HepG2 (cell line): ENCODE data around the gene MITF. TPM values are rescaled to one million over a fixed set of nuclear protein-coding genes. Genes with fewer than 3 reads are reported as not detected.

Source experiments
- ATAC-seq: fragments of 200-7000 bp; cut with Tn5 transposase; 3 replicates; pipeline ENCODE4 v1.9.1; 2020; ENCODE audit warnings: mild to moderate bottlenecking, moderate library complexity
- BruUV-seq: library from RNA; stranded (reverse); fragments of 400-500 nt; replicated peaks from 2 replicates; lab custom pipeline; 2021; lab: Mats Ljungman, UMichigan
- CTCF ChIA-PET: fragments of 300-600 bp; formaldehyde crosslinking; extraction: SDS; loops from one replicate; lab custom pipeline; 2021; ENCODE audit warnings: low total read pairs, inconsistent platforms, low intra/inter-chr PET ratio; lab: Yijun Ruan, JAX
- POLR2A ChIA-PET: fragments of 350-600 bp; sonication (Branson Sonifier 250); formaldehyde crosslinking; loops from one replicate; lab custom pipeline; 2020; ENCODE audit warnings: antibody characterized with exemption, inconsistent platforms; lab: Yijun Ruan, JAX
- DNase-seq: peaks from one replicate; pipeline ENCODE4 v3.0.0-alpha.2; 2015; ENCODE audit warnings: low spot score
- FAIRE-seq: peaks from 3 replicates; lab custom pipeline; 2011; peaks lifted over from hg19 to GRCh38; lab: Jason Lieb, UNC
- H2AFZ ChIP-seq: one replicate; pipeline ENCODE4 v1.6.1; 2011; ENCODE audit warnings: low read length, inconsistent platforms
- H3K27ac ChIP-seq: fragments of 300-600 bp; 3 replicates; pipeline ENCODE4 v1.8.0; 2011; ENCODE audit warnings: mixed run types, mild to moderate bottlenecking, mixed read lengths, low read length, inconsistent platforms; ENCODE audit not compliant: insufficient read depth; ENCODE audit errors: extremely low read length
- H3K27me3 ChIP-seq, 2 experiments: fragments of 200-600 bp in 1 of 2; 2 replicates in 1 of 2; 3 replicates in 1 of 2; pipeline versions ENCODE4 v1.6.0 to v1.8.0; 2011; ENCODE audit warnings: low read length in 2 of 2, mild to moderate bottlenecking in 2 of 2, moderate library complexity in 2 of 2, inconsistent platforms in 1 of 2; ENCODE audit not compliant: insufficient read depth in 2 of 2, control insufficient read depth in 1 of 2
- H3K36me3 ChIP-seq, 2 experiments: fragments of 200-600 bp in 1 of 2; replicated peaks in 1 of 2; 2 replicates in 1 of 2; 3 replicates in 1 of 2; pipeline versions ENCODE4 v1.5.1 to v1.8.0; 2011; ENCODE audit warnings: low read length in 2 of 2, inconsistent platforms in 1 of 2; ENCODE audit not compliant: insufficient read depth in 2 of 2, control insufficient read depth in 1 of 2
- H3K4me1 ChIP-seq: 2 replicates; pipeline ENCODE4 v1.5.1; 2012; ENCODE audit warnings: low read length, inconsistent platforms; ENCODE audit not compliant: insufficient read depth
- H3K4me2 ChIP-seq: 2 replicates; pipeline ENCODE4 v1.6.0; 2011; ENCODE audit warnings: low read depth, low read length, inconsistent platforms
- H3K4me3 ChIP-seq, 3 experiments: fragments of 200-600 bp in 1 of 3; sonication (generic), shearing (Covaris generic) in 1 of 3; replicated peaks in 1 of 3; 2 replicates each; pipeline ENCODE4 v1.5.1; 2011 to 2016; ENCODE audit warnings: low read length in 3 of 3, inconsistent platforms in 2 of 3, low read depth in 2 of 3, mild to moderate bottlenecking in 2 of 3, control low read depth in 1 of 3, mixed read lengths in 1 of 3; ENCODE audit not compliant: insufficient read depth in 1 of 3
- H3K79me2 ChIP-seq: one replicate; pipeline ENCODE4 v1.6.1; 2011; ENCODE audit warnings: low read length, inconsistent platforms; ENCODE audit not compliant: insufficient read depth
- H3K9ac ChIP-seq: 2 replicates; pipeline ENCODE4 v1.6.0; 2011; ENCODE audit warnings: mild to moderate bottlenecking, low read depth, low read length, inconsistent platforms; ENCODE audit not compliant: insufficient read depth
- H3K9me3 ChIP-seq: 2 replicates; pipeline ENCODE4 v1.5.1; 2012; ENCODE audit warnings: mild to moderate bottlenecking, low read length
- H4K20me1 ChIP-seq: 2 replicates; pipeline ENCODE4 v1.6.0; 2011; ENCODE audit warnings: inconsistent platforms, mild to moderate bottlenecking, low read length, moderate library complexity; ENCODE audit not compliant: insufficient read depth
- SALL1 ChIP-seq: sonication (generic); formaldehyde crosslinking; IDR thresholded peaks from 2 replicates; pipeline ENCODE4 v1.8.0; 2022; ENCODE audit warnings: mild to moderate bottlenecking, missing genetic modification reagents
- SNRNP70 ChIP-seq: fragments of 200-400 bp; formaldehyde crosslinking; IDR thresholded peaks from 2 replicates; pipeline ENCODE4 v1.6.1; 2017; ENCODE audit warnings: mild to moderate bottlenecking, low read depth, low read length, moderate library complexity
- YEATS2 ChIP-seq: sonication (generic); formaldehyde crosslinking; IDR thresholded peaks from 2 replicates; pipeline ENCODE4 v1.4.0; 2020; ENCODE audit warnings: missing genetic modification reagents, borderline replicate concordance
- ZEB1 ChIP-seq: IDR thresholded peaks from 2 replicates; pipeline ENCODE4 v1.6.1; 2012; ENCODE audit warnings: mild to moderate bottlenecking, low read depth, inconsistent platforms; ENCODE audit not compliant: insufficient replicate concordance
- WGBS: methylation state at CpG from one replicate; pipeline ENCODE4 v1.1.6; 2017; ENCODE audit warnings: low lambda C conversion rate; 5-methylcytosine and 5-hydroxymethylcytosine counted together
- in situ Hi-C: cut with HindIII; loops from 2 replicates; pipeline ENCODE4 v1.10.0; 2017; ENCODE audit warnings: low pct_unique_long_range_greater_than_20kb; ENCODE audit not compliant: extremely low pct_ligation_motif_present
- intact Hi-C: fragments of 100-400 bp; cut with micrococcal nuclease; formaldehyde crosslinking; loops from one replicate; pipeline ENCODE4 v1.10.0; 2022; ENCODE audit not compliant: unreplicated experiment
- polyA plus RNA-seq, 8 experiments: library from polyadenylated mRNA; depleted of rRNA in 3 of 8; stranded (reverse) in 7 of 8; unstranded in 1 of 8; fragments of >200 nt; fragmentation: Illumina TruSeq in 4 of 8; extraction: Trizol in 4 of 8; gene quantifications; 2 replicates each; pipeline versions ENCODE4 v1.2.1 to v1.2.3, GENCODE V29; 2011 to 2016; ENCODE audit warnings: low read depth in 4 of 8, missing spikeins in 1 of 8, mixed read lengths in 1 of 8; ENCODE audit not compliant: insufficient read depth in 1 of 8
- total RNA-seq, 5 experiments: library from RNA; depleted of rRNA; stranded (reverse); fragments of >200 nt; fragmentation: Illumina TruSeq; extraction: Trizol; gene quantifications; 2 replicates each; pipeline ENCODE4 v1.2.3, GENCODE V29; 2016; ENCODE audit warnings: low read depth in 1 of 5
- TF ChIP-seq, protein P1 (sequence below): sonication (generic); formaldehyde crosslinking; IDR thresholded peaks from 2 replicates; pipeline ENCODE4 v1.4.0; 2020; ENCODE audit warnings: missing genetic modification reagents
- TF ChIP-seq, protein P2 (sequence below): sonication (generic); formaldehyde crosslinking; IDR thresholded peaks from 2 replicates; pipeline ENCODE4 v1.5.1; 2020; ENCODE audit warnings: missing genetic modification reagents, mild to moderate bottlenecking, borderline replicate concordance

Gene MITF
- total and polyA plus RNA-seq, 2 of the 13 experiments (the other 11 are each of a cell fraction or from before 2014, with no cell fraction given): 0.12 to 0.38 TPM

DNA sequence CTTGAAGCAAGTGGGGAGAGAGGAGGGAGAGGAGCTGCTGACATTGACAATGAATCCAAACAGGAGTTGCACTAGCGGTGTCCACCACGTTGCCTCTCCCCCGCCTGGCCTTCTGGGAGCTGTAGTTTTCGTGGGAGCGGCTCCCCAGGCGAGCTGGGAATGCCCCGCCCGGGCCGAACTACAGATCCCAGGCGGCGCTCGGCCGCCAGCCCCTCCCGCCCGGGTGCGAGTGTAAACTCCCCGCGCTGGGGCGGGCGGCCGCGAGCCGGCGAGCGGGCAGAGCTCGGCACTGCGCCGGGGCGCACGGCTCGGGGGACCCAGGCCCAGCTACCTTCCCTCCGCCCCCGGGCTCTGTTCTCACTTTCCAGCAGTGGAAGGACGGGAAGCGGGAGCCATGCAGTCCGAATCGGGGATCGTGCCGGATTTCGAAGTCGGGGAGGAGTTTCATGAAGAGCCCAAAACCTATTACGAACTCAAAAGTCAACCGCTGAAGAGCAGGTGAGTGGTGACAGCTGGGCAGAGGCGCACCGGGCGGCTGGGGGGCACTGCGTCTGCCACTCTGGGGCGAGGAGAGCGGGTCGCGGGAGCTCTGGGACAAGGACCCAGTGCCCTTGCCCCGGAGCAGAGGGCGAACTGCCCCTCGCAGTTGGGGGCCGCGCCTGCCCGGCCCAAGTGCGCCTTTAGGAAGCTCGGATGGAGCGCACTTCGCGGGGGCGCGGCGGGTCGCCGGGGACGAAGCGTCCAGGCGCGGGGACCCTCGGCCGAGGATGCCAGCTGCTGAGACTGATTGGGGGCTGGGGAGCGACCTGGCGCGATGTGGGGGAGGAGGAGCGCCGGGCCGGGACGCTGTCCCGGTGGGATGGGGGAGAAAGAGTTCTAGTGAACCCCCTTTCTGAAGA lies at the start of gene MITF (continued):
- TF ChIP-seq, protein P1, sequence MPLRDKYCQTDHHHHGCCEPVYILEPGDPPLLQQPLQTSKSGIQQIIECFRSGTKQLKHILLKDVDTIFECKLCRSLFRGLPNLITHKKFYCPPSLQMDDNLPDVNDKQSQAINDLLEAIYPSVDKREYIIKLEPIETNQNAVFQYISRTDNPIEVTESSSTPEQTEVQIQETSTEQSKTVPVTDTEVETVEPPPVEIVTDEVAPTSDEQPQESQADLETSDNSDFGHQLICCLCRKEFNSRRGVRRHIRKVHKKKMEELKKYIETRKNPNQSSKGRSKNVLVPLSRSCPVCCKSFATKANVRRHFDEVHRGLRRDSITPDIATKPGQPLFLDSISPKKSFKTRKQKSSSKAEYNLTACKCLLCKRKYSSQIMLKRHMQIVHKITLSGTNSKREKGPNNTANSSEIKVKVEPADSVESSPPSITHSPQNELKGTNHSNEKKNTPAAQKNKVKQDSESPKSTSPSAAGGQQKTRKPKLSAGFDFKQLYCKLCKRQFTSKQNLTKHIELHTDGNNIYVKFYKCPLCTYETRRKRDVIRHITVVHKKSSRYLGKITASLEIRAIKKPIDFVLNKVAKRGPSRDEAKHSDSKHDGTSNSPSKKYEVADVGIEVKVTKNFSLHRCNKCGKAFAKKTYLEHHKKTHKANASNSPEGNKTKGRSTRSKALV (CRISPR knock-in tag): peak; percentile 96

DNA sequence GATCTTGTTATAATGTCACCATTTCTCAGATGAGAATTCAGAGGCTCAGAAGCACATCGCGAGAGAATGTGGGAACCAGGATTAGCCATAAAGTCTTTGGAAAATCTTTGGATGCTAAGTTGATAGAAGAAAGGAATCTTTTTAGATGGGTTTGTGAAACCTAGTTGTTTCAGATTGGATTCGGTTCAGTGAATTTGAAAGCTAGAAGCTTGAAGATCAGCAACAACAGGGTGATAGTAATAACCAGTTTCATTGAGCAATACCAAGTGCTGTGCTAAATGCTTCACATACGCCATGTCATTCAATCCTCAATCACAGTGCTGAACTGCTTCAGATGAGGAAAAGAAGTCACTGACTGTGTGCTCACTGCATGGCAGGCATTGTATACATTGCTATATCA lies 47.4 kb upstream of the MITF start:
- 52% methylated on average over 4 of the region's 4 CpGs for WGBS

More for the DNA sequence above, 47.4 kb upstream of the MITF start:
- FAIRE-seq (no peak), ATAC-seq (no peak), DNase-seq (no peak)
- Histone ChIP-seq H3K79me2 (no peaks in the 10 kb centered on the region), H3K27ac (no peak overlapping the region), H3K4me2 (no peak overlapping the region), H3K9me3 (no peaks in the 10 kb centered on the region), H3K9ac (no peak overlapping the region), H3K36me3 (no peaks in the 10 kb centered on the region), H3K27me3 (no peaks in the 10 kb centered on the region), H4K20me1 (no peaks in the 10 kb centered on the region), H3K4me1 (no peaks in the 10 kb centered on the region), H2AFZ (no peak overlapping the region), H3K4me3 (no peak overlapping the region)
- no TSS peak for BruUV-seq
- CTCF ChIA-PET: no interaction called here
- no peak for TF ChIP-seq ZEB1
- no peak for TF ChIP-seq SNRNP70
- TF ChIP-seq, protein P2, sequence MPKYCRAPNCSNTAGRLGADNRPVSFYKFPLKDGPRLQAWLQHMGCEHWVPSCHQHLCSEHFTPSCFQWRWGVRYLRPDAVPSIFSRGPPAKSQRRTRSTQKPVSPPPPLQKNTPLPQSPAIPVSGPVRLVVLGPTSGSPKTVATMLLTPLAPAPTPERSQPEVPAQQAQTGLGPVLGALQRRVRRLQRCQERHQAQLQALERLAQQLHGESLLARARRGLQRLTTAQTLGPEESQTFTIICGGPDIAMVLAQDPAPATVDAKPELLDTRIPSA (CRISPR knock-in tag): no peak
- no peak for TF ChIP-seq YEATS2 (CRISPR knock-in tag)
- TF ChIP-seq SALL1 (CRISPR knock-in tag): no peak
- in situ Hi-C loops: loop anchor here (10.0 kb wide), 1 partner anchor 253 kb away; no protein-coding TSS in a partner anchor
- POLR2A ChIA-PET: no interaction called here
- intact Hi-C loops: loop anchor here (2.0 to 5.0 kb wide), 2 partner anchors 163 to 255 kb away; no protein-coding TSS in a partner anchor
